Stimulated activated CD4-positive, alpha-beta T cell treated with anti-CD3 and anti-CD28 coated beads, TNF-alpha, amount 100 ng/mL, for 48 hours (primary cell): ENCODE results near the gene CEACAM16.

Experiments
- DNase-seq, 3 donors: peaks; one replicate each; pipeline ENCODE4 v3.0.0-alpha.2; 2020; ENCODE audit warnings: low read depth in 3 of 3

CEACAM16 gene

GRCh38 chr19:44725251-44725650 is 26.3 kb downstream of the CEACAM16 start:
- DNase-seq, result no peak

- no peak for DNase-seq
These were observed 26.7 kb downstream of the CEACAM16 start for GRCh38 chr19:44725684-44726083.

- no peak for DNase-seq
These were observed 27.5 kb downstream of the CEACAM16 start for GRCh38 chr19:44726465-44726864.

- no peak for DNase-seq
These were observed 29.2 kb downstream of the CEACAM16 start for GRCh38 chr19:44728178-44728577.

GRCh38 chr19:44729516-44730033 is 30.6 kb downstream of the CEACAM16 start:
- no peak for DNase-seq

- DNase-seq, result no peak
These were observed 32.1 kb downstream of the CEACAM16 start for GRCh38 chr19:44731081-44731480.

GRCh38 chr19:44731622-44732021 is 32.7 kb downstream of the CEACAM16 start:
- no peak for DNase-seq

GRCh38 chr19:44732235-44733014 is 33.5 kb downstream of the CEACAM16 start:
- DNase-seq, result no peak

- no peak for DNase-seq
These were observed 35.4 kb downstream of the CEACAM16 start for GRCh38 chr19:44734357-44734756.

GRCh38 chr19:44735011-44735410 is 36.1 kb downstream of the CEACAM16 start:
- no peak for DNase-seq

GRCh38 chr19:44737238-44738071 is 38.5 kb downstream of the CEACAM16 start:
- DNase-seq, result no peak

- no peak for DNase-seq
These were observed 39.2 kb downstream of the CEACAM16 start for GRCh38 chr19:44738136-44738535.

- DNase-seq, result no peak
These were observed 39.9 kb downstream of the CEACAM16 start for GRCh38 chr19:44738603-44739558.

- DNase-seq, result no peak
These were observed 41.4 kb downstream of the CEACAM16 start for GRCh38 chr19:44740351-44740824.

GRCh38 chr19:44741258-44741731 is 42.3 kb downstream of the CEACAM16 start:
- DNase-seq, result no peak

GRCh38 chr19:44741841-44742329 is 42.9 kb downstream of the CEACAM16 start:
- no peak for DNase-seq

GRCh38 chr19:44742330-44743061 is 43.5 kb downstream of the CEACAM16 start:
- no peak for DNase-seq

GRCh38 chr19:44744871-44745332 is 46.0 kb downstream of the CEACAM16 start:
- DNase-seq, result no peak

GRCh38 chr19:44745341-44745831 is 46.4 kb downstream of the CEACAM16 start:
- no peak for DNase-seq
